Measurements from ENCODE around the gene WWOX. TPM values are rescaled to one million over a fixed set of nuclear protein-coding genes. Genes with fewer than 3 reads are reported as not detected.

Gene WWOX
- total and polyA plus RNA-seq, 2 of the 13 experiments (the other 11 are each of a cell fraction or from before 2014, with no cell fraction given), result 9.1 to 37.4 TPM

GRCh38 chr16:78240459-78241222 lies 141.2 kb downstream of the WWOX start (continued):
- TF ChIP-seq BCLAF1 (IDR thresholded peaks at IDR 0.05), result no peak
- peak; percentile 48; the same call in 1 of the 2 replicates for TF ChIP-seq ETV5 (CRISPR knock-in tag; IDR thresholded peaks at IDR 0.05; ENCODE audit: borderline replicate concordance)
- no peak for TF ChIP-seq IKZF4 (CRISPR knock-in tag; IDR thresholded peaks at IDR 0.05; ENCODE audit: borderline replicate concordance, low read depth, not compliant biosample characterization)
- TF ChIP-seq ZNF20 (CRISPR knock-in tag; IDR thresholded peaks at IDR 0.05), result no peak
- TF ChIP-seq DZIP1 (CRISPR knock-in tag; IDR thresholded peaks at IDR 0.05), result no peak
- no peak for TF ChIP-seq ZNF136 (CRISPR knock-in tag; IDR thresholded peaks at IDR 0.05; ENCODE audit: low read depth)
- TF ChIP-seq ZNF75D (CRISPR knock-in tag; IDR thresholded peaks at IDR 0.05; ENCODE audit: borderline replicate concordance), result no peak
- peak; percentile 45; the same call in 1 of the 2 replicates for TF ChIP-seq HOMEZ (CRISPR knock-in tag; IDR thresholded peaks at IDR 0.05; ENCODE audit: low read depth)
- TF ChIP-seq ZNF567 (CRISPR knock-in tag; IDR thresholded peaks at IDR 0.05; ENCODE audit: borderline replicate concordance), result peak; percentile 38; the same call in 1 of the 2 replicates
- no peak for TF ChIP-seq PRDM4 (CRISPR knock-in tag; IDR thresholded peaks at IDR 0.05; ENCODE audit: borderline replicate concordance)
- no peak for TF ChIP-seq MAZ (IDR thresholded peaks at IDR 0.05; ENCODE audit: borderline replicate concordance, low read depth, low read length)
- TF ChIP-seq MAZ (CRISPR knock-in tag; IDR thresholded peaks at IDR 0.05; ENCODE audit: low read depth), result no peak
- TF ChIP-seq NPAS2 (CRISPR knock-in tag; IDR thresholded peaks at IDR 0.05; ENCODE audit: borderline replicate concordance), result no peak
- TF ChIP-seq BORCS8-MEF2B (CRISPR knock-in tag; IDR thresholded peaks at IDR 0.05), result no peak
- TF ChIP-seq TBP (CRISPR knock-in tag; IDR thresholded peaks at IDR 0.05), result no peak
- TF ChIP-seq SALL2 (CRISPR knock-in tag; IDR thresholded peaks at IDR 0.05), result 0 out of 2 replicates have a peak, but pooled peaks have one; percentile 50
- TF ChIP-seq DMAP1 (CRISPR knock-in tag; IDR thresholded peaks at IDR 0.05), result no peak
- no peak; the same call in 1 of the 2 replicates for TF ChIP-seq GTF2F1 (IDR thresholded peaks at IDR 0.05; ENCODE audit: low read length)
- TF ChIP-seq DNMT3B (CRISPR knock-in tag; conservative IDR thresholded peaks at IDR 0.05), result 0 out of 2 replicates have a peak, but pooled peaks have one; percentile 37
- no peak for TF ChIP-seq SETDB1 (CRISPR knock-in tag; IDR thresholded peaks at IDR 0.05; ENCODE audit: borderline replicate concordance)
